ENCODE data around the gene ROBO2.

ROBO2 gene

DNA sequence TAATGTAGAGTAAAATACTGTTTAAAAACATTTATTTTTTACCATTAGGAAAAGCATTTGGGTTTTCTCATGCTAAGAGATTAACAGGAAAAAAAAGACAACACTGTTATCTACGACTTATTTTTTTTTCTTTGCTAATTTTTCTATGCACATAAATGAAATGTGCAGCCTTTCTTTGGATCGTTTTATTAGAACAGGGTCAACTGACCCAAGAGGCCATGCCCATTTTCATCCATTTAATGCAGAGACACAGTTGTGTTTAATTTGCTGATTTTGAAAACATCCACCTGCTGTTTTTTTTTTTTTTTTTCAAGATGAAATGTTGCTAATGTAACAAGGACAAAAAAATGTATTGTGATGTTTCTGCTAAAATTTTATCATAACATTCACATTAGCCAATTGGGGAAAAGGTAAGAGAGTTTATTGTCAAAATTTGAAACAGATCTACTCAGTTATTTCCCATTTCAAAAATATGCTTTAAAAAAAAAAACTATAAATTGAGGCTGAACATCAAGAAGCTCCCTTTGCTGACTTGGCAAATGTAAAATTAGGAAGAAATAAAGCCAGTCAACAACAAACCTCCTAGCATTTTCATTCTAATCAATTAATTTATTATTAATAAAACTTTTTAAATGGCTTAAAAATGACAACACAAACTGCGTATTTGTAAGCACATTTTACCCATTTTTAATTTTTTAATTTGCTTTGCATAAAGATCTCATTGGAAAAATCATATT, 485.2 kb downstream of the ROBO2 start:
- DNase-seq: no peak

DNA sequence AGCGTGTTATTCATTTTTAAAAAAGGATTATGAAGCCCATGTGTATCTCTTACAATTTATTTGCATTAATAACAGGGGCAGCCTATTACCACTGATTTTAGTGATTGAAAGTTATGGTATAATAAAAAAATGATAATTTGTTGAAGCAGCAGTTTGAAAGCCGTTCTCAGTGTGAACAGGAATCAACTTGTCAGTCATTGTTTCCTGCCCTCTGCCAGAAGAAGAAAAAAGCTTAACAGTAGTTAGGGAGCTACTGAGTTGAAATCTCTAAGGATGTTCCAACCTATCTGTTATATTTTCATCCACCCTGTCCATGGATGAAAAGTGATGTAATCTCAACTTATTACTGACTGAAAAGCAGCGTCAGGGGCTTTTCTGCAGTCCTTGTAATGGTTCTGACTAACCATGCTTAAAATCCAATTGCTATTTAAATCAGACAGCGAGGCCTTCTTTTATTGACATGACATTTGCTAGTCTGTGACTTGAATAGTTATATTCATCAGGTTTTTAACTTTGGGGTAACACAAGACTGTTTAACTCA, 486.7 kb downstream of the ROBO2 start:
- DNase-seq: no peak

DNA sequence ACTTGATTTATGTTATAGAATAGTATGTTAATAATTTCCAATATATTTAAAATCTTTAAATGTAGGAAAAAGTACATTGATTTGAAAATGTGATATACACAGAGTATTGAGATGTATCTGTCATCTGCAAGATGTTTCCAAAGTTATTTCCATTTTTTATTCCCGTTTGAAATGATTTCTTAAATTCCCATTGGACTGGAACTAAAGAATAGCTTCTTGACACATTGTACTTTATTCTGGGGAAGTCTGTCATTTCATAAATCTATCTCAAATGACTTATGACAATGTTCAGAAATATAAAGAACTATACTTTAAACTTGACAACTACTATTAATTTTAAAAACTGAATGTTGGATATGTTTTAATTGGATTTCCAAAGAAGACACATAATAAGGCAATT, 489.6 kb downstream of the ROBO2 start:
- no peak for DNase-seq

DNA sequence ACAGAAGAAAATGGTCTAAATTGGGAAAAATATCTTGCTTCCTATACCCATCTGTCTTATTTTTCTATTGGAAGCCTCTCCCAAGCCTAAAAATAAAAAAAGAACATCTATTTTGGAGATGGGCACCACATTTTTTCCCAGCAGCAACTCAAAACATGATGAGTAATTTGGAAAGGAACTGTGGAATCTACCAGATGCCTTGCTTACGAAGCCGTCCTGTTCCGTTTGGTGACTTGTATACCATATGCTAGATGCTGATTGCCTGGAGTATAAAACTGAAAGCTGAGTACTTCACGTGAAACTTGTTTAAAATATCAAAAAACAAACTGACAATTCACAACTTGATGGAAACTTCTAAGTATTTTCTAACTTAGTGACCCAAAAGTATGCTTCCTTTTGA, 491.0 kb downstream of the ROBO2 start:
- DNase-seq: no peak

DNA sequence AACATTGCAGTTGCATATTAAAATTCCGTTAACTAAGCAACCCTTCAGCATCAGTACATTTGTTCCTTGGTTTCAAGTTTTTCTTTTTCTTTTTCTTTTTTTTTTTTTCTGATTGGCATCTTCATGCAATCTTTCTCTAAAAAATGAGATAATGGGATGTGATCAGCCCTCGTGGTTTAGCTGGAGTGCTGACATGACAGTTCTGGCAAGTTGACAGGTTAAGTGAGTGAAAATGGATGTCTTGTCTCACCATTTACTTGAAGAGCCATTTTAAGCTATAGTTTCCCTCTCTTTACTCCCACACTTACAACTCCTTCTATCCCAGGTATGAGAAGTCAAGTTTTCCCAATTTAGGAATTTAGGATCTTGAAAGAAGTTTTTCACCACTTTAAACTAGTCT, 495.2 kb downstream of the ROBO2 start:
- DNase-seq: no peak

DNA sequence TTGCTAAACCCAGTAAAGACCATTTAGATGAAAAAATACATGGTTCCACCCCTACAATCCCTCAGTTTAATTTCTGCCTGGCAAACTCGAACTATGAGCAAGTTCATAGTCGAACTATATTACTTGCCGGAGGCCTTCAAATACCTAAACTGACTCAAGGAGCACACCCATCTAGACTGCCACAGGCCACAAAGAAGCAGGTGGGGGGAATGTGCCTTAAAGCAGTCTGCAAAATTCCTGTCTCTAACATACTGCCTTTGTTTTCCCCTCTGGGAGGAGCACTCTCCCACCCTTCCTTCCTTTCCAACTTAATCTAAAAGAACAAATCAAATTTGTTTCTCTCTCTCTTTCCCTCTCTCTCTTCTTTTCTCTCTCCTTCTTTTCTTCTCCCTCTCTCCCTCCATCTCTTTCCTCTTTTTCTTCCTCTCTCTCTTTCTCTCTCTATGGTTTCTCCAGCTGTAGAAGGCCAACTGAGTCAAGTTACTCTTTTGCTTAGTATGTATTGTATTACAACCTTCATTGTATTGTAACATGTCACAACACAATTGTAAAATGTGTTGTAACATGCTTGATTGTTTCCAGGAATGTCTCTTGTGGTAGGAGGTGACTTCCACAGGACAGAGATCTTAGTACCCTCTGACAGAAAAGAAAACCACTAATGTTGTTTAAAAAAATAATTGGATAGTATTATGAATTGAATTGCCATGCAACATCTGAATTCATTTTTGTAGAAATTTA, 496.3 kb downstream of the ROBO2 start:
- no peak for DNase-seq

DNA sequence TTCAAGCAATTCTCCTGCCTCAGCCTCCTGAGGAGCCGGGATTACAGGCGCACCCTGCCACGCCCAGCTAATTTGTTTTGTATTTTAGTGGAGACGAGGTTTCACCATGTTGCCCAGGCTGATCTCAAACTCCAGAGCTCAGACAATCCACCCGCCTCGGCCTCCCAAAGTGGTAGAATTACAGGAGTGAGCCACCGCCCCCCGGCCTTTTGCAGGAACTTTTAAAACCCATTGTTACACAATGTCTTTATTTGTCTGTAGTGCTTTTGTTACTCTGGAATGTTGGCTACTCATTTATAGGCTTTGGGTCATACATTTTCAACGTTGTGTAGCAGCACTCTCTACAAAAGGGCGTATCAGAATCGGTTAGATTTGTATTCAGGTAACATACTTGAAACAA, 499.1 kb downstream of the ROBO2 start:
- DNase-seq: no peak

DNA sequence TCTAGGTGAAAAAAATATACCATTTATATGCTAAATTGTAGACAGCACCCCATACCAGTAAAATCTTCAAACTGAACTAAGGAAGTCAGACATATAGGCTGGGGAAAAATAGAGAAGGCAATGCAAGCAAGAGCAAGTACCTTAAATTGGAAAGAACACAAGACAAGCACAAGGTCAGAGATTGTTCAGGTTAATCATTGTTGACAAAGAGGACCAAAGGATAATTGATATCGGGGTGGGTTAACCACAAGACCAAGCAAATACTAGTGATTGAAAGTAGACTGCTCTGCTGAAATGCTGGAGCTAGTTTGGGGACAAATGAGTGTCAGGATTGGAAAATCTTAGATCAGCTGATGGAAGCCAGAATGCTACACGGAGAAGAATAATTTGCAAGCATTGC, 499.8 kb downstream of the ROBO2 start:
- DNase-seq: no peak

DNA sequence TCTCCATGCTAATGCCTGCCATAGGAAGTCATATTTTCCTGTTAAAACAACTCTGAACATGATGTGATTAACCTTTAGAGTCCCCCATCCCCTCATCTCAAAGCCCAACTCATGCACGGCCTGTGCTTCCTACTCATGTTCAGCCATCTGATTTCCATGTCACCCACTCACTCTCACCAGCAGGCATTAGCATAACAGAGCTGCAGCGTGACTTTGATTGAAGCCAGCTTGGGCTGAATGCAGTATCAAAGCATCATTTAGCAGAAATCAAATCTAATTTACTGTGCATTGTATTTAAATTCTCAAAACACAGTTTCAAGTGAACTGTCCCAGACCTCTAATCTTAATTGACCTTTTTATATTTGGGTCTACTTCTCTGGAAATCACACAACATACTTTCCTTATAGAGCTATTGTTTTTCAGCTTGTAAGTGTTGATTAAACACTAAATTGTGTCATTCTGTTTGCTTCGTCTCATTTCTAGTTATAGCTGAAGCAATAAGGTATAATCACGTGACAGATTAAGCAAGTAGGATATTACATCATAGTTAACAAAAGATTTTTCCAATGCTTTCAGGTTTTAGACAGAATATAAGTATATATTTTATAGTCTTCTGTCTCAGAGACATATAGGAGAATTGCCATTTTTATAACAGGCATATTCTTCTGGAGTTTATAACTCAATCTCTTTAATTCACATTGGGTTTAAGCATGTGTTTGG, 501.5 kb downstream of the ROBO2 start:
- no peak for DNase-seq

DNA sequence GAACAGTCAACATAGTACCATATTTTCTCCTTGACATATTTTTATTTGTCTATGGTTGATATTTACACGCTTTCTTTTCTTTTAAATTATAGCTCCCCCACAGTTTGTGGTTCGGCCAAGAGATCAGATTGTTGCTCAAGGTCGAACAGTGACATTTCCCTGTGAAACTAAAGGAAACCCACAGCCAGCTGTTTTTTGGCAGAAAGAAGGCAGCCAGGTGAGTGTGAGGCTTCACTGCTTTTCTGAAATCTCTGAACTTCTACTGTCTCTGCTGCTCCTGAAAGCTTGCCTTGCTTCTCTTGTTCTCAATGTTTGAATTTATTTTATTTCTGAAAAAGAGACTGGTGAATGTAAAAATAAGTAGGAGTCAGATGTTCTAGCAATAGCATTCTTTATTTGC, 506.3 kb downstream of the ROBO2 start:
- DNase-seq: no peak

DNA sequence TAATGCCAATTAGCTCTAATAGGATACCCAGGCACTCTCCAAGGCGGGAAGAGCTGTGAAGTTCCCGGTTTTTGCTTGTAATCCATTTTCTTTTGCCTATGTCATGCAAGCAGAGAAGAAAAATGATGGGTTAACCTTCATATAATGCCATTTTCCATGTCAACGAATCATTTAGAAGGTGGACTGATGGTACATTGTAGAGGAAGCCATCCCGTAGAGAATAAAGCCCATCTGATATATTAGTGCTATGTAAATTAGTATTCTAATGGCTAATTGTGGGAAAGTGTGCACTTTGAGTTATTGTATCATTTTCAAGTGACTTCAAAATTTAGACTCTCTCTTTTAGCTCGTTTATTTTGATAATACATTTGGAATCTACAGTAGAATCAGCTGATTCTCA, 509.1 kb downstream of the ROBO2 start:
- DNase-seq: no peak

DNA sequence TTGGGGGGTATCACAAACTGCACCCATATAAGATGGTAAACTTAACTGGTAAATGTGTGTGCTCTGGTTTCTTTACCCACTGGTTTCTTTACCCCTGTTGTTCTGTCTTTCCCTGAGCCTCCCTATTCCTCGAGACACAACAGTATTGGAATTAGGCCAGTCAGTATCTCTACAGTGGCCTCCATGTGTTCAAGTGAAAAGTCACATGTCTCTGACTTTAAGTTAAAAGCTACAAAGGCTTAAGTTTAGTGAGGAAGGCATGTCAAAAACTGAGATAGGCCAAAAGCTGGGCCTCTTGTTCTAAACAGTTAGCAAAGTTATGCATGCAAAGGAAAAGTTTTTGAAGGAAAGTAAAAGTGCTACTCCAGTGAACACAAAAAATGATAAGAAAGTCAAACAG, 513.3 kb downstream of the ROBO2 start:
- DNase-seq: no peak

DNA sequence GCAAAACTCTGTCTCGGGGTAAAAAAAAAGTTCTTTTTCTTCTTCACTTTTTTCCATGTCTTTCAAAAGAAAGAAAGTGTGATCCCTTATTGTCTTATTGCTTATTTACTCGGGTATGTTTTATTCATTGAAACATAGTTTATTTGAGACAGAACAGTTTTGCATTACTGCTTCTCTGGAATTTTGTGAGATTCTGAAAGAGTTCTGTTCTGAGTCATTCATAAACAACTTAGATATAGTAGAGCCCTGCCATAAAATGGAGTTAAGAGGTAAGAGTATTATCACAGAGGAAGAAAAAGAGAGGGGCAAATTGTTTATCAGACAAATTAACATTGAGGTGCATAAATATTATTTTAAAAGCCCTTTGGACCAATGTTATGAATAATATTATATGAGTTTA, 522.2 kb downstream of the ROBO2 start:
- DNase-seq: no peak

DNA sequence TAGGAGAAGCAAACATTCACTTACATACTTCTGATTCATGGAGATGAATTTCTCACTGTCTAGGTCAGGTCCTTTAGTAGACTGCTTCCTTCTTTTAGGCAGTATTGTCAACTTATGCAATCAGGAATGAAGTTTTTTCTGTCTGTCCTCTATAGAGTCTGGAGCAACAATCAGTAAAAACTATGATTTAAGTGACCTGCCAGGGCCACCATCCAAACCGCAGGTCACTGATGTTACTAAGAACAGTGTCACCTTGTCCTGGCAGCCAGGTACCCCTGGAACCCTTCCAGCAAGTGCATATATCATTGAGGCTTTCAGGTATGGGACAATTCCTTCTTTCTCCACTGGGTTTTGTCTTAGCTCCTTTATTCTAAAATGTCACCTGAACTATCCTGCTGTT, 523.1 kb downstream of the ROBO2 start:
- DNase-seq: no peak

DNA sequence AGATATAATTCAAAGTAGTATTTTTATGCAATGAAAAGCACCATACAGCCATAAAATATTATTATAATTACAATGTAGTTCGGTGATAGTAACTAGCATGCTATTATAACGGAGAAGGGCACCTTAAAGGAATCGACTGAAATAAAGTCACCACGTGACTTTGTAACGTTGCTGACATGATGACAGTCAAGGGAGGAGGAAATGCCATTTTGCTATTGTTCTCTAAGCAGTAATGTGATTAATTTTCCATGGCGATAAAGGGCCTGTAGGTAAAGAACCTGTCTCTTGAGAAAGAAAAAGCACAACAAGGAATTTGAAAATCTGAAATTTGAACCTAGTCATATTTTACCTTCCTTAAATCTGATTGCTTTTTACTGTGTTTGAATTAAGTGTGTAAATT, 526.2 kb downstream of the ROBO2 start:
- no peak for DNase-seq

DNA sequence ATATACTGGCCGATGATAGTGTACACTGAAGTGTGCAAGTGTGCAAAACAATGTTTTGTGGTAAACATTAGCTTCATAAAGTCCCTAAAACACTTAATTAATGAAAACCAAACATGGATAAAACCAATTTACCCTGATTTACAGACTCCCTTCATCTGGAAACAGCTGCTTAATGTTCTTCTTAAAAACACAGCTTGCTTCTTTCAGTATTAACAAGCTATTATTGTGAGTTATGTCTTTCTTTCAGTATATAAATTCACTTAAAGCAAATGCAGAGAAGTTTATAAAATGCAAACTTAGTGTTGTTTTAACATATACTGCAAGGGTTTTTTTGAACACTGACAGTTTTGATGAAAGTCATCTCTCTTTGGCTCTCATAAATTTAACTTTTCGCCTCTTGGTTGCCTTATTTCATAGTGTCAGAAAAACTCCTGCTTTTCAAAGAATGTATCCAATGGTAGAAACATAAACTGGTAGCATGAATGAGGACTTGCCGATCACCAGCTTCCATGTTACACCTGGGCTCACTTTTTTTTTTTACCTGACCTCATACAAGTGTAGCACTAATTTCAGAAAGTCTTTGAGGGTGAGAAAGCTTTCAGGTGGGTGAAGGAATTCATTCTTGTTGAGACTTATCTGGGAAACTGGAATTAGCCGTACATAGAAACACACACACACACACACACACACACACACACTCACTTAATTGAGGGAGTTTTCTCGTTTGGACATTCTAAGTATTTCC, 532.2 kb downstream of the ROBO2 start:
- DNase-seq: no peak

DNA sequence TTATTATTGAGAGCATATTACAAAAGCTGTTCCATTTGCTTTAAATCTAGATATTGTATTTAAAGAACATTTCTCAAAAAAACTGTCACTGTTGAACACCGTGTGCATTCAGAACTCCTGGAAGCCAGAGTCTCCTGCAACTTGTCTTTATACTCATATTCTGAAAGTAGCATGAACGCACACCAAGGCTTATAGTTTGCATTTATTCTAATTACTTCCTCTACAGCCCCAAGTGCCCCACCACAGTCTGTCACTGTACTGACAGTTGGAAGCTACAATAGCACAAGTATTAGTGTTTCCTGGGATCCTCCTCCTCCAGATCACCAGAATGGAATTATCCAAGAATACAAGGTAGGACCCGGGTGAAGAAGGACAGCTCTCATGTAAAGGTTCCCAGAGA, 537.4 kb downstream of the ROBO2 start:
- DNase-seq: no peak

DNA sequence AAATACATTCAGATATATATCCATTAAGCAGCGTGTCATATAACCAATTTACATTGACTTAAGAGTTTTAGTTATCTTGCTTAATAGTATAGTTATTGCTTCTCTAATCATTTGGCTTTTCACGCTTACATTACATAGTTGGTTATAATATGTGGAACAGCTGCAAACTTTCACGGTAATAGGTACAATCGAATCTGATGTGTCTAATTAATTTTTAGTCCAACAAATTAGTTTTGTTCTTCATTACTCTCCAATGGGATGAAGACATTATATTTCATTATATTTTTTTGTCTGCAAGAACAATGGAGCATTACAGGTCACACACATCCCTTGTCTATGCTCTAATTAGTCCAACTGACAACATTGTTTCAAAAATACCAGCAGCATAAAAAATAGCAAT, 546.3 kb downstream of the ROBO2 start:
- DNase-seq: no peak

DNA sequence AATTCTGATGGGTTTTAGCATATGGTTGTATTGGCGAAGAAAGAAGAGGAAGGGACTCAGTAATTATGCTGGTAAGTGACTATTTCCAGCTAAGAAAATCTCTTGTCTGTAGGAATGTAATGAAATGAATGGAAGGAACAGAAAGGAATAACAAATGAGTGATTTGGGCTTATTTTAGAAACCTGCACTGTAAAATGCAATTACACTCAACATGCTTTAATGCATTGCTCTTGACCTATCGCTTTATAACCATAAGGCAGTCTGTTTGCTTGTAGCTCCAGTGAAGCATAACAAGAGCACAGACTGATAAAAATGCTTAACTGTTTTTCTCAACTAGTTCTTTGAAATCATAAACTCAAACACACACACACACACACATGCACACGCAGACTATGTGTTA, 549.0 kb downstream of the ROBO2 start:
- DNase-seq: no peak

DNA sequence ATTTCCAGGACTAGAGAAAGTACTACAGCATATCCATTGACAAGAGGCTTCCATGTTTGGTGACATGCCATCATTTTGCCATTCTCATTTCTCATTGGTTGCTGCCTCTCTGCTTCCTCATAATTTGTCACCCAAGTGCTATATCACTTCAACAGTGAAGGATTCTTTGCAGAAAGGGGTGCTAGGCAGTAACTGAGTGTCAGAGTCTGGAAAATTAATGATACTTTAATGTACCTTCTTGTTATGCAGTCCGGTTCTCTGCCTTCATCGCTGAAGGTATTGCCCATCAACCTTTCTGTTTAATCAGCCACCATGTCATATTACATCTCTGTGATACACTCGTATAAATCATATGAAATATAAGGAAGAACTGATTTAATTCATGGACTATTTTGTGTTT, 550.3 kb downstream of the ROBO2 start:
- DNase-seq: no peak

DNA sequence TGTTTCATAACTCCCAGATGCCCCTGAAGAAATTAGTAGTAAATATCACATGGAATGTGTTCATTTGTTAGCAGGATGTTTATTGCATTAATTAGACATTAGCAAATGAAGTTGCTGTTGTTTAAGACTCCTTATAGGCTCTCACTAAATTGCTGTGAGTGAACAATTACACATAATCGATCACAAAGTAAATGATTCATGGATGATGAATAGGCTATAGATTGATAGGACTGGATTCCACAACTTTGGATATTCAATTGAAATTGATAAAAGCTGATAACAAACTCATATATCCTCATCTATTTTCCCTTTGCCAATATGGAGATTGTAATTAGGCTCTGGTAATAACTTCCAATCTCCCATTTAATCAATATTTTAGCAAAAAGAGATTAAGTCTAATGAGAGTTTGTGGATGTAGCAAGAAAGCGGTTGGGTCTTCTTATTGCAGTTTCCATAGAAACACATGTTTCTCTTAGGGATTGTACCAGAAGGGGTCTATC, 555.5 kb downstream of the ROBO2 start:
- DNase-seq: no peak

DNA sequence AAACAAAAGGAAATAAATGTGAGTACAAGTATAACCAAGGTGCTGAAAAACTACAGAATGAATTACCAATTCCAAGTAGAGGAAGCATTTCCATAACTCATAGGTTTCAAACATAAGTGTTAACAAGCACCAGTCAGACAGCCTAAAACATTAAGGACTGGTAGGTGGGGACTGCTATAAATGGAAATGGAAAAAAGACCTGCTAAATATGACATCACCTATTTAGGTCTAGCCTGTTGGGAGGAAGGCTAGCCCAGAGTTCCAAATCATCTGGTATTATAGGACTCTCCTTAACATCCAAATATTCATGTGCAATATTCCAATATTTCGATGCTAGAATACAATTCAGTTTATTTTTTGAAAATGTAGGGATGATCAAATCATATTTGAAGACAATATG, 560.0 kb downstream of the ROBO2 start:
- DNase-seq: no peak

DNA sequence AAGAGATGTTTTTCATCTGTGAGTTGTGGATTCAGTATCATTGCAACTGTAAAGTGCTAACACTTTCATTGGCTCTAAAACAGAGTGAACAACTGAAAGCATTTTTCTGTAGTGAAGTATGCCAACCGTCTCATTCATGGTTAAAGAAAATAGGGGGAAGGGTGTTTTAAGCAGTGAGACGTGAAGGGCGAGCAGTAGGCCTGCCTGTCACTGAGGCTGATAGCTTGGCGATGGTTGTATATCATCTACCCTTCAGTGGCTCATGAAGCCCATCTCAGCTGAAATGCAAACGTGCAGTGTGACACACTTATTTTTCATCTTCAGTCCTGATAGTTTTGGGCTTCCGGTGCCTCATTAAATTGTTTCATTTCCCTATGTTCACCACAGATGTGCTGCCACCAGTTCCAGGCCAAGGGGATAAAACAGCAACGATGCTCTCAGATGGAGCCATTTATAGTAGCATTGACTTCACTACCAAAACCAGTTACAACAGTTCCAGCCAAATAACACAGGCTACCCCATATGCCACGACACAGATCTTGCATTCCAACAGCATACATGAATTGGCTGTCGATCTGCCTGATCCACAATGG, 562.0 kb downstream of the ROBO2 start:
- DNase-seq: no peak
